ENCODE measurements around the gene ATP1A1. TPM values are rescaled to one million over a fixed set of nuclear protein-coding genes. Genes with fewer than 3 reads are reported as not detected.

The ATP1A1 gene
- total and polyA plus RNA-seq, 2 donors (not counting 1 experiment from before 2014, with no cell fraction given): 58.9 to 107 TPM

- Histone ChIP-seq H3K27ac (ENCODE audit: low read length in 2 of 2) (no peak overlapping the region), H2AFZ (ENCODE audit: insufficient read depth, low read depth, low read length, poor library complexity, severe bottlenecking) (no peak overlapping the region), H3K4me3 (ENCODE audit: control extremely low read depth in 1 of 5, extremely low read depth in 1 of 5, insufficient read depth in 1 of 5, low read depth in 2 of 5, low read length in 4 of 5) (no peak overlapping the region), H3K27me3 (replicated peaks in 1 of 4; ENCODE audit: control extremely low read depth in 1 of 4, control insufficient read depth in 3 of 4, insufficient read depth in 4 of 4, low read length in 3 of 4) (peaks cover 0 to 3% (median 0%) of the 10 kb centered on the region in 4 experiments), H3K36me3 (replicated peaks in 1 of 2; ENCODE audit: control extremely low read depth in 1 of 2, control insufficient read depth in 1 of 2, extremely low read depth in 1 of 2, insufficient read depth in 2 of 2, low read length in 1 of 2) (no peaks in the 10 kb centered on the region), H3K79me2 (ENCODE audit: control insufficient read depth, insufficient read depth, low read length) (no peaks in the 10 kb centered on the region), H3K9me3 (ENCODE audit: control extremely low read depth in 1 of 3, control insufficient read depth in 2 of 3, insufficient read depth in 1 of 3, low read length in 2 of 3) (no peaks in the 10 kb centered on the region), H4K20me1 (ENCODE audit: control insufficient read depth, insufficient read depth, low read length, poor library complexity, severe bottlenecking) (no peaks in the 10 kb centered on the region), H3K4me2 (replicated peaks; ENCODE audit: low read depth, low read length, poor library complexity, severe bottlenecking) (no peak overlapping the region), H3K4me1 (ENCODE audit: control insufficient read depth in 2 of 2, insufficient read depth in 2 of 2, low read length in 2 of 2) (no peaks in the 10 kb centered on the region), H3K9ac (ENCODE audit: low read length) (no peak overlapping the region)
- DNase-seq (no peak), ATAC-seq (ENCODE audit: low read depth) (no peak)
- peaks cover 2% of the 10 kb centered on the region for H3K4me1 Mint-ChIP-seq
- no peaks in the 10 kb centered on the region for H3K9me3 Mint-ChIP-seq (ENCODE audit: insufficient read depth)
- H3K27me3 Mint-ChIP-seq: peaks cover 19% of the 10 kb centered on the region
- WGBS (ENCODE audit: insufficient coverage): 75% methylated on average over 2 of the region's 4 CpGs
- no peak overlapping the region for H3K4me3 Mint-ChIP-seq
- intact Hi-C loops (cut with micrococcal nuclease): no loop called here
- CTCF ChIA-PET: interaction anchor here (1.5 kb wide), 1 partner anchor 129 kb away, joined by 4 read pairs; no protein-coding TSS in a partner anchor
- POLR2A ChIA-PET: no interaction called here
- no peak overlapping the region for H3K27ac Mint-ChIP-seq
- TF ChIP-seq EZH2 (IDR thresholded peaks at IDR 0.05; ENCODE audit: borderline replicate concordance, insufficient read depth, low read depth, low read length, poor library complexity, severe bottlenecking) (no peak), CTCF (IDR thresholded peaks at IDR 0.05) (no peak)
Observed at GRCh38 chr1:116356067-116356466, 17.0 kb upstream of the ATP1A1 start.

- H3K4me3 ChIP-seq (ENCODE audit: control extremely low read depth in 1 of 5, extremely low read depth in 1 of 5, insufficient read depth in 1 of 5, low read depth in 2 of 5, low read length in 4 of 5): no peak overlapping the region
- Mint-ChIP-seq H3K9me3 (ENCODE audit: insufficient read depth) (no peaks in the 10 kb centered on the region), H3K4me1 (peaks cover 2% of the 10 kb centered on the region), H3K27me3 (peaks cover 19% of the 10 kb centered on the region), H3K27ac (no peak overlapping the region), H3K4me3 (no peak overlapping the region)
- H3K27me3 ChIP-seq (replicated peaks in 1 of 4; ENCODE audit: control extremely low read depth in 1 of 4, control insufficient read depth in 3 of 4, insufficient read depth in 4 of 4, low read length in 3 of 4): peaks cover 0 to 3% (median 0%) of the 10 kb centered on the region in 4 experiments
- H2AFZ ChIP-seq (ENCODE audit: insufficient read depth, low read depth, low read length, poor library complexity, severe bottlenecking): no peak overlapping the region
- no peak overlapping the region for H3K9ac ChIP-seq (ENCODE audit: low read length)
- no peaks in the 10 kb centered on the region for H4K20me1 ChIP-seq (ENCODE audit: control insufficient read depth, insufficient read depth, low read length, poor library complexity, severe bottlenecking)
- H3K27ac ChIP-seq (ENCODE audit: low read length in 2 of 2): no peak overlapping the region
- WGBS (ENCODE audit: insufficient coverage): no CpG with 5 or more reads among the region's 2 CpGs
- no peaks in the 10 kb centered on the region for H3K4me1 ChIP-seq (ENCODE audit: control insufficient read depth in 2 of 2, insufficient read depth in 2 of 2, low read length in 2 of 2)
- CTCF ChIA-PET: interaction anchor here (1.5 kb wide), 1 partner anchor 129 kb away, joined by 4 read pairs; no protein-coding TSS in a partner anchor
- TF ChIP-seq CTCF (IDR thresholded peaks at IDR 0.05) (no peak), EZH2 (IDR thresholded peaks at IDR 0.05; ENCODE audit: borderline replicate concordance, insufficient read depth, low read depth, low read length, poor library complexity, severe bottlenecking) (no peak)
- ATAC-seq (ENCODE audit: low read depth): no peak
- no peak overlapping the region for H3K4me2 ChIP-seq (replicated peaks; ENCODE audit: low read depth, low read length, poor library complexity, severe bottlenecking)
- H3K9me3 ChIP-seq (ENCODE audit: control extremely low read depth in 1 of 3, control insufficient read depth in 2 of 3, insufficient read depth in 1 of 3, low read length in 2 of 3): no peaks in the 10 kb centered on the region
- no peak for DNase-seq
- POLR2A ChIA-PET: no interaction called here
- H3K79me2 ChIP-seq (ENCODE audit: control insufficient read depth, insufficient read depth, low read length): no peaks in the 10 kb centered on the region
- intact Hi-C loops (cut with micrococcal nuclease): no loop called here
- no peaks in the 10 kb centered on the region for H3K36me3 ChIP-seq (replicated peaks in 1 of 2; ENCODE audit: control extremely low read depth in 1 of 2, control insufficient read depth in 1 of 2, extremely low read depth in 1 of 2, insufficient read depth in 2 of 2, low read length in 1 of 2)
Observed at GRCh38 chr1:116356673-116357072, 16.4 kb upstream of the ATP1A1 start.
